Stimulated activated CD4-positive, alpha-beta T cell treated with anti-CD3 and anti-CD28 coated beads, Interleukin-15, amount 100 ng/mL, for 48 hours (primary cell): ENCODE data around the gene FANCD2OS.
A peak's percentile ranks its signal among the peaks of the same experiment; 100 is the strongest.
"Not testable (repeated sequence)": the region's sequence is repeated elsewhere in the genome, so short reads cannot be mapped to it uniquely, and the experiment has no call there.

Source experiments
- DNase-seq, 2 donors: peaks; one replicate each; pipeline ENCODE4 v3.0.0-alpha.2; 2020; ENCODE audit warnings: low read depth in 2 of 2

Gene FANCD2OS, protein sequence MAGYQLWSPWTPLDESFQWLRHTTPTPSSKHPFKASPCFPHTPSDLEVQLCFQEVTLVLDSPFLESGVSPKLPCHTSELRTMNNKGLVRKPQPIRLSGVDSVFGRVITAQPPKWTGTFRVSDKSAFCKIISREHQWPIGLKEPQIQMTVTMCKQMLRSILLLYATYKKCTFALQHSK

DNA sequence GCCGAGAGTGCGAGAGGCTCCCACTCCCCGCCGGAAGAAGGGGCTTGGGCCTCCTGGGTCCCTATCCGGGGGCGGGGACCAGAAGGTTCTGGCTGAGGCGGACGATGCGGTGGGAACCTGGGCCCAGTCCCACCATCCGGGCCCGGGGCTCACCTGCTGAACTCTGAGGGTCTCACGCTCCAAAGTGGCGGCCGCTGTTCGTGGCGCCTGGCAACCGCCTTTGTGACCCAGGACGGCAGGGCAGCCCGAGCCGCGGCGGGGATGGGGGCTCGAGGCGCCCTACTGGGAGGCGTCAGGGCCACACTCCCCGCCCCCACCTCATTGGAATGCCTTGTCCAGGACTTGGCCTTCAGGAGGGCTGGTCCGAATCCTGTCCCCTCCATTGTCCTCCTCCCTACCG, at the start of gene FANCD2OS:
Gene FANCD2OS, minus strand, starts transcription at position 165 of the 400 bp plus-strand sequence. CDS start 3,481 bp downstream, outside the sequence.
- DNase-seq: no peak

DNA sequence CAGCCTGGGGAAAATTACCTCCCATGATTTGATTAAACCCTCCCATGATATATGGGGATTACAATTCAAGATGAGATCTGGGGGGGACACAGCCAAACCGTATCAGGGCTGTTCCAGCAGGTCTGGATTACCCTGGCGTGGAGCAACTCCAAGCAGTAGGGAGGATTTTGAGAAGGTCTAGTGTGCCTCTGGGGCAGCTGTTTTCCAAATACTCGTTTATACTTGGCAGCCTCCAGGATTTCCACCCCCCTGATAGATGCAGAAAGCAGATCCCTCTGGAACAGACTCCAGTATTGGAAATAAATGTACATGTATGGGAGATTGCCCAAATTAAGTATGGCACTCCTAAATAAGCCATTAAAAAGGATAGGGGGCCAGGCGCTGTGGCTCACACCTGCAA, 49.0 kb upstream of the FANCD2OS start:
- DNase-seq: no peak

DNA sequence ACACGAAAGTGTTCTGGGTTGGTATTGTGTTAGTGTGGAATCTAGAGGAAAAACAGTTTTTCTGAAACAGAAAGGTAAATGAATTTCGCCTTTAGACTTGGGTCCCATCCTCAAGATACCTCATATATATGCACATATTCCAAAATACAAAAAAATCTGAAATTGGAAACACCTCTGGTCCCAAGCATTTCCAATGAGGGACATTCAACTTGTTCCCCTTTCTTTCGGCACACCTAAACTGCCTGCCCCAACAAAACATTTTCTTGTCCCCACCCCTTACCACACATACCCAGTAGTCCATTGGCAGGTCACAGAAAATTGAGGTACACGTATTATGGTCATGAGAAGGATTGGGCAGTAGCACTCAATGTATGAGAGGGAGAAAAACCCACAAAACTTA, 47.6 kb upstream of the FANCD2OS start:
- no peak for DNase-seq

DNA sequence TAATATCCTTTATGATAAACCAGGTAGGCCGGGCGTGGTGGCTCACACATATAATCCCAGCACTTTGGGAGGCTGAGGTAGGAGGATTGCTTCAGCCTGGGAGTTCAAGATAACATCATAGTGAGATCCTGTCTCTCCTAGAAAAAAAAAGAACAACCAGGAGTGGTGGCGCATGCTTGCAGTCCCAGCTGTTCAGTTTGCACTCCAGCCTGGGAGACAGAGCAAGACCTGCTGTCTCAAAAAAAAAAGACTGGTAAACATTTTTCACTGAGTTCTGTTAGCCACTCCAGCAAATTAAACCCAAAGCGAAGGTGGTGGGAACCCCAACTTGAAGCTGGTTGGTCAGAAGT, 47.0 kb upstream of the FANCD2OS start:
- DNase-seq: no peak

DNA sequence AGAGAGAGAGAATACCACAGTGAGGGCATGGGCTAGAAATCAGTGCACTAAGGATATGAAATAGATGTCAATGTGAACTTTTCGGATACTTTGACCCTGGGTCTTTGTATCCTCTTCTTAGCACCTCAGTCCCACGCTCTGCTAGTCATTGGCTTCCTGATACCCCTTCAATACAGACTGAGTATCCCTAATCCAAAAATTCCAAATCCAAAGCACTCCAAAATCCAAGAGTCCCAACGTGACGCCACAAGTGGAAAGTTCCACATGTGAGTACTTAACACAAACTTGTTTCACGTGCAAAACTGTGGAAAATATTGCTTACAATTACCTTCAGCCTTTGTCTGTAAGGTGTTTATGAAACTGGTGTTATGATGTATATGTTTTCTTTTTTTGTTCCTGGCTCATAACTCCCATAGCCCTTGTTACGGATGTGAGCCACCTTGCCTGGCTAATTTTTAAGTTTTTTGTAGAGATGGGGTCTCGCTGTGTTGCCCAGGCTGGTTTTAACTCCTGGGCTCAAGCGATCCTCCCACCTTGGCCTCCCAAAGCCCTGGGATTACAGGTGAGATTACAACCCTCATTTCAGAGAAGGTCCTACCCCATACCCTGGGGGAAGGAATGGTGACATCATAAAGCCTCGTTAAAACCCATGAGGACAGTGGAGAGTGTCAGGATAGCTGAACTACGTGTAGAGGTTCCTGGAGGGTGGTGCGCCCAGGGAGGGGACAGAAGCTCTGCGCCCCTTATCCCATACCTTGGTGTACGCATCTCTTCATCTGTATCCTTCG, 46.5 kb upstream of the FANCD2OS start:
- DNase-seq: no peak

DNA sequence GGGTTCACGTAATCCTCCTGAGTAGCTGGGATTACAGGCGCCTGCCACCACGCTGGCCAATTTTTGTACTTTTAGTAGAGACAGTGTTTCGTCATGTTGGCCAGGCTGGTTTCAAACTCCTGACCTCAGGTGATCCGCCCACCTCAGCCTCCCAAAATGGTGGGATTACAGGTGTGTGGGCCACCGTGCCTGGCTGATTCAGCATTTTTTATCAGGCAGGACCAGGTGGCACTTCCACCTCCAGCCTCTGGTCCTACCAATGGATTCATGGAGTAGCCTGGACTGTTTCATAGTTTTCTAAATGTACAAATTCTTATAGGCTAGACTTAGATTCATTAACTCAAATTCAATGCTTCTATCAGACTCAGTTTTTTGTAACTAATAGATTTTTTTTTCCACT, 42.9 kb upstream of the FANCD2OS start:
- DNase-seq: no peak

DNA sequence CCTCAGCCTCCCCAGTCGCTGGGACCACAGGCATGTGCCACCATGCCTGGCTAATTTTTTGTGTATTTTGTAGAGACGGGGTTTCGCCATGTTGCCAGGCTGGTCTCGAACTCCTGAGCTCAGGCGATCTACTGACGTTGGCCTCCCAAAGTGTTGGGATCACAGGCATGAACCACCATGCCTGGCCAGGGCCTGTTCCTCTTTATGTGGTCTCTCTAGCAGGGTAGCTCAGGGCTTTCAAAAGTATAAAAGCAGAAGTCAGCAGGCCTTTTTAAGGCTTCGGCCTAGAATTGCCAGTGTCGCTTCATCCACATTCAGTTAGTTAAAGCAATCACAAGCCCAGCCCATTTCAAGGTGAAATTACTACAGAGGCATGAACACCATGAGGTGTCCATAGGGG, 41.2 kb upstream of the FANCD2OS start:
- DNase-seq: no peak

DNA sequence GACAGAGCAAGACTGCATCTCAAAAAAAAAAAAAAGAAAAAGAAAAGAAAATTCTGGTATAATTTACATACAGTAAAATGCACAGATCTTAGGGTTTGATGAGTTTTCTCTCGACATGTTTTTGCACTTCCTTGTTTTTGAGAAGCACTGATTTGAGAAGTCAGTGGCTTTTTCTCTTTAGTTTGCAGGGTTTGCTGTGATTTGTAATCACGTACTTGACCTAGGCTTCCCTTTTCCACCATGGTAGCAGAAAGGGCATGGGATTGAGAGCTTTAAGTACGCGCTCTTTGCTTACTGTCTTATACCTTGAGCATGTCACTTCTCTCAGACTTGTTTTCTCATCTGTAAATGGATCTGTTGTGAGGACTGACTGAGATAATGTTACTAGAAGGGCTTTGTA, 37.6 kb upstream of the FANCD2OS start:
- DNase-seq: no peak

DNA sequence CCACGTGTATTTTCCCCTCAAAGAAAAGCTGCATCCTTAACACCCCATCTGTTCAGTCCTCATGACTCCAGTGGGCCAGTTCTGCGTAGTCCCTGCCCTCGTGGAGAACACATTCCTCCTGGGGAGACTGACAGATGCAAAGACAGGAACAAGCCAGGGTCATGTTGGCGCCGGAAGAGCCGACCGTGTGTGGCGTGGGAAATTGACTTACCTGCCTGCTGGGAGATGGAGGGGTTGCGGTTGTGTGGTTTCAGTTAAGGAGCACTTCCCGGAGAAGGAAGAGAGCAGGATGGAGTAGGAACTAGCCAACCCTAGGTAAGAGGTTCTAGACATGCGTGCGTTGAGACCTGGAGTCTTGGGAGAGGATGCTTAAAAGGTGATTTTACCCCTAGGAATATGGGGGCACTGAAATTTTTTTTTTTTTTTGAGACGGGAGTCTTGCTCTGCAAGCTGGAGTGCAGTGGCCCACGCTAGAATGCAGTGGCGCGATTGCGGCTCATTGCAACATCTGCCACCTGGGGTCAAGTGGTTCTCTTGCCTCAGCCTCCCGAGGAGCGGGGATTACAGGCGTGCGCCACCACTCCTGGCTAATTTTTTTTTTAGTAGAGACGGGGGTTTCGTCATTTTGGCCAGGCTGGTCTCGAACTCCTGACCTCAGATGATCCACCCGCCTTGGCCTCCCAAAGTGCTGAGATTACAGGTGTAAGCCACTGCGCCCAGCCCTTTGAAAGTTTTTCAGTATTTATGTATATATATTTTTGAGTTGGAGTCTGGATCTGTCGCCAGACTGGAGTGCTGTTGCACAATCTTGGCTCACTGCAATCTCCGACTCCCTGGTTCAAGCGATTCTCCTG, 34.9 kb upstream of the FANCD2OS start:
- no peak for DNase-seq

DNA sequence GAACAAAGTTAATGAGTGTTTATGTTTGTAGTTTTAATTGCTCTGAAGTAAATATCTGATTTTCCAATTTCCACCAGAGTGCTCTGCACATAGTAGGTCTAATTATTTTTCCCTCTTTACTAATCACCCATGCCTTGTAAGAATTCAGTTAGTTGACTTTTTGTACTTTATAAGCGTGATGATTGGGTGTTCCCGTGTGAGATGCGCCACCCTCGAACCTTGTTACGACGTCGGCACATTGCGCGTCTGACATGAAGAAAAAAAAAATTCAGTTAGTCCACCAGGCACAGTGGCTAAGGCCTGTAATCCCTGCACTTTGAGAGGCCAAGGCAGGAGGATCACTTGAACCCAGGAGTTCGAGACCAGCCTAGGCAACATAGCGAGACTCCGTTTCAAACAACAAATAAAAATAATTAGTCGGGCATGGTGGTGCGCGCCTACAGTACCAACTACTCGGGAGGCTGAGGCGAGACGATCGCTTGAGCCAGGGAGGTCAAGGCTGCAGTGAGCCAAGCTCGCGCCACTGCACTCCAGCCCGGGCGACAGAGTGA, 33.0 kb upstream of the FANCD2OS start:
- DNase-seq: no peak

DNA sequence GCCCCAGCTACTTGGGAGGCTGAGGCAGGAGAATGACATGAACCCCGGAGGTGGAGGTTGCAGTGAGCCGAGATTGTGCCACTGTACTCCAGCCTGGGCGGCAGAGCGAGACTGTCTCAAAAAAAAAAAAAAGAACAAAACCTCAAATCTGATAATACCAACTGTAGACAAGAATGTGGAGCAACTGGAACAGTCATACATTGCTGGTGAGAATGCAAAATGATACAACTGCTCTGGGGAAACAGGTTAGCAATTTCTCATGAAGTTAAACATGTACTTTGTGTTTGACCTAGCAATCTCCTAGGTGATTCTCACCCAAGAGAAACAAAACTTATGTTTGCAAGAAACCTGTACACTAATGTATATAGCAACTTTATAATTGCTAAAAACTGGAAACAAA, 29.1 kb upstream of the FANCD2OS start:
- DNase-seq: no peak

DNA sequence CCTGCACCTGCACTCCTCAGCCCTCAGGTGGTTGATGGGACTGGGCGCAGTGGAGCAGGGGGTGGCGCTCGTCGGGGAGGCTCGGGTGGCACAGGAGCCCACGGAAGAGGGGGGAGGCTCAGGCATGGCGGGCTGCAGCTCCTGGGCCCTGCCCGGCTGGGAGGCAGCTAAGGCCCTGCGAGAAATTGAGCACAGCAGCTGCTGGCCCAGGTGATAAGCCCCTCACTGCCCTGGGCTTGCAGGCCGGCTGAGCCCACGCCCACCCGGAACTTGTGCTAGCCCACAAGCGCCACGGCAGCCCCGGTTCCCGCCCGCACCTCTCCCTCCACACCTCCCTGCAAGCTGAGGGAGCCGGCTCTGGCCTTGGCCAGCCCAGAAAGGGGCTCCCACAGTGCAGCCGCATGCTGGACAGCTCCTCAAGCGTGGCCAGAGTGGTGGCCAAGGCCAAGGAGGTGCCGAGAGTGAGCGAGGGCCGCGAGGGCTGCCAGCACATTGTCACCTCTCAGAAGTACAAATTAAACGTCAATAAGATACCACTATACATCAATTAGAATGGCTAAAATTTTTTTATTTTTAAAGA, 28.5 kb upstream of the FANCD2OS start:
- no peak for DNase-seq

DNA sequence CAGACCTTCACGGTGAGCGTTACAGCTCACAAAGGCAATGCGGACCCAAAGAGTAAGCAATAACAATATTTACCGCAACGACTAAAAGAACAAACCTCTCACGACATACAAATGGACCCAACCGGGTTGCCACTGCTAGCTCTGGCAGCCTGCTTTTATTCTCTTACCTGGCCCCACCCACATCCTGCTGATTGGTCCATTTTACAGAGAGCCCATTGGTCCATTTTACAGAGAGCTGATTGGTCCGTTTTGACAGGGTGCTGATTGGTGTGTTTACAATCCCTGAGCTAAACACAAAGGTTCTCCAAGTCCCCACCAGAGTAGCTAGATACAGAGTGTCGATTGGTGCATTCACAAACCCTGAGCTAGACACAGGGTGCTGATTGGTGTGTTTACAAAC, 27.8 kb upstream of the FANCD2OS start:
- DNase-seq: not testable (repeated sequence)

DNA sequence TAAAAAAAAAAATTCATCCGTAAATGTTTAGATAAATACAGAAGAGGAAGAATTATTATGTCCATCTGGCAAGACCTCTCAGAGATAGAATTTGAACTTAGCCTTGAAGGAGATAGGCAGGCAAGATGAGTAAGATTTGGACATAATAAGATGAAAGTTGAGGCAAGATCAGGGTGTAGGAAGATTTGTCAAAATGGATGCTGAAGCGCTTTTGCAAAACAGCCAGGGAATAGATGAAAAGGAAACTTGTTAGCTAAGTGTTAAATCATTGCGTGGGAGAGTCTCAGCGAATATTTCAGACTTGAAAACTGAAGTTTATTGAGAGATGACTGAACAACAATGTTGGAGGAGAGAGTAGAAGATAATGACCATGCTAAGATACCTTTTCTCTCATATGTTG, 14.7 kb upstream of the FANCD2OS start:
- no peak for DNase-seq

DNA sequence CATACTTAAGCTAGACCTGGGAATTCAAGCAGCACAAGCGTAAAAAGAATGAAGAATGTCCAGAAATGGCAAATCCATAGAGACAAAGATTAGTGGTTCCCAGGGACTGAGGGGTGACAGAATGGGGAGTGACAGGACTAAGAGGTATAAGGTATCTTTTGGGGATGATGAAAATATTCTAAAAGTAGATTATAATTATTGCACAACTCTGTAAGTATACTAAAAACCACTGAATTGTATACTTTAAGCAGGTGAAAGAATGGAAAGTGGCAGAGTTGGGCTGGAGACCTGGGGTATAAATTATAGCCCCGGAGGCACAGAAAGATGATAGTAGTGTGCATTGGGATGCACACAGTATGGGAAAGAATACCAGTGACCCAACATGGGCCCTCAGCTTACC, 13.0 kb upstream of the FANCD2OS start:
- DNase-seq: no peak

DNA sequence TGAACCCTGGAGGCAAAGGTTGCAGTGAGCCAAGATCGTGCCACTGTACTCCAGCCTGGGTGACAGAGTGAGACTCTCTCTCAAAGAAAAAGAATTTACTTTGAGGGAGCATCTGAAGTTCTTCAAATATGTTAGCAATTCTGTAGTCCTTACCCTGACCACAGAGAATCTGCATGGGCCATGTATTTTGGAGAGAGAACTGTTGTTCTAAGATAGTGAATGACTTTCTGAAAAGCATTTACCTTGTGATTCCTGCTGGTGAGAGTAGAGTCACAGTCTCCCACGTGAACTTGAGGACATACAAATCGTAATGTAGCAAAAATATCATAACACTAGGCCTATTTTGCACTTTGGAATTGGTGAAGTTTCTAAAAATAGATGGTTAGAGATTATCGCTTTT, 11.3 kb upstream of the FANCD2OS start:
- DNase-seq: no peak

DNA sequence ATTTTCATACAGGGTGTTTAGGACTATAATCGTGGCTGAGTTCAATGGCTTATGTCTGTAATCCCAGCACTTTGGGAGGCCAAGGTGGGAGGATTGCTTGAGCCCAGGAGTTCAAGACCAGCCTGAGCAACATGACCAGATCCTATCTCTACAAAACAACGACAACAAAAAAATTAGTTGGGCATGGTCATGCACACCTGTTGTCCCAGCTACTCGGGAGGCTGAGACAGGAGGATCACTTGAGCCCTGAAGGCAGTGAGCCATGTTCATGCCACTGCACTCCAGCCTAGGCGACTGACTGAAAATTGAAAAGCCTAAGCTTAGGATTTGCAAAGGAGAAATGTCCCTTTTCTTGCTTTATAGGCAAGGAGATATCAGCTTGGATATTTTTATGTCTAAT, 8.9 kb upstream of the FANCD2OS start:
- no peak for DNase-seq

DNA sequence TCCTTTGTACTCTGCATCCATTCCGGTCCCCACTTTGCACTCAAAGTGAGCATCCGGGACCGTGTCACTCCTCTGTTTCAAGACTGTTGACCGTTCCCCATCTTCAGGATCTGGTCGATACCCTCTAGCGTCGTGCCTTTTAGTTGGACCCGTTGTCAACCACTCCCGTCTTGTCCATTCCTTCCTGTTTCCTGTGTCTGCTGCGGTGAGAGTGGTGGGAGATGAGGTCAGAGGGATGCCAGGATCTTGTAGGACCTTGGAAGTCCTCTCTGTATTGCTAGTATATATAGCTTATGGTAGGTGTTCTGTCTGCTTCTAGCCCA, 8.0 kb upstream of the FANCD2OS start:
- no peak for DNase-seq

DNA sequence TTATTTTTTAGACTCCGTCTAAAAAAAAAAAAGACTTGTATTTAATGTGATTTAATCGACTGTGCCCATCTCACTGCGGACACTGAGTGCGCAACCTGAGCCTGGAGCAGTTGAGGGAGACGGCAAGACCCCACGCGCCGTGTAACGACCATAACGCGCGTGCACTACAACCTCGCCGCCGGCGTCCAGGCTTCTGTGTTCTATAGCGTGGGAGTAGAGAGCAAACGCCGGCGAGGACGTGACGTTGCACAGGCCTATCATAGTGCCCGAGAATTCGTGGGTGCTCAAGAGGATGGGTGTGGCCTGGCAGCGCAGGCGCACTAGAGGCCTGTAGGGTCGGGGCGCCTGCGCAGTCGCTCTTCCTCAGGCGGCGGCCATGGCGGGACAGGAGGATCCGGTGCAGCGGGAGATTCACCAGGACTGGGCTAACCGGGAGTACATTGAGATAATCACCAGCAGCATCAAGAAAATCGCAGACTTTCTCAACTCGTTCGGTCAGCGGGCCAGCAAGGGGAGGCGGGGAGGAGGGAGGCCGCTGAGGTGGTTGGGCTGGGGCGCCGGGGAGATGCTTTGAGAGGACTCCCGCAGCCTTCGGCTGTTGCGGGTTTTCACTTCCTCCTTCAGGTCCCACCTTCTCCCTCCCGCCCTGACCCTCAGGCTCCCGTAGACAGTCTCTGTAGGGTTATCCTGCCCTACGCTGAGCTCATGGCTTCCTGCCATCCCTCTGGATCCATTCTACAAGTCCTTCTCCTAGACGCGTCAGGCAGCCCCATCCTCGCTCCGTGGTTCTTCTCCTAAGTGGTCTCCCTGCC, 7.5 kb upstream of the FANCD2OS start, which contains the start of gene BRK1:
Gene BRK1, plus strand, starts transcription at position 350 of the 812 bp plus-strand sequence. Its CDS starts 27 bp downstream, at position 377.
- DNase-seq: peak; percentile 93 to 94

DNA sequence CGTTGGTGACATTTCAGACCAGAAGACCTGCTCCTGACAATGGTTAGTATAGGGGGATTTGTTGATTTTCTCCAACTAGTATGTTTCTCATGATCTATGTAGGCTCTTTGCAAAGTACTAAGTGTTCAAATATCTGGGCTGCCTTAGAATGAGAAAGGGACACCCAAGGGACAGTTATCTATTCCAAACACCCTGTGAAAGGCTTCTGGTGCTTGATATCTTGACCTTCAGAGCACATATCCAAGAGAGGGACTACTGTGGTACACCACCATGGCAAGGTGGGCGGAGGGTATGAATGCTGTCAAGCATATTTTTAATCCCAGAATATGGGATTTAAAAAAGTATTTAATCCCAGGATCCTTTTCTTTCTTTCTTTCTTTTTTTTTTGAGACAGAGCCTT, 1.1 kb downstream of the FANCD2OS start:
- no peak for DNase-seq

DNA sequence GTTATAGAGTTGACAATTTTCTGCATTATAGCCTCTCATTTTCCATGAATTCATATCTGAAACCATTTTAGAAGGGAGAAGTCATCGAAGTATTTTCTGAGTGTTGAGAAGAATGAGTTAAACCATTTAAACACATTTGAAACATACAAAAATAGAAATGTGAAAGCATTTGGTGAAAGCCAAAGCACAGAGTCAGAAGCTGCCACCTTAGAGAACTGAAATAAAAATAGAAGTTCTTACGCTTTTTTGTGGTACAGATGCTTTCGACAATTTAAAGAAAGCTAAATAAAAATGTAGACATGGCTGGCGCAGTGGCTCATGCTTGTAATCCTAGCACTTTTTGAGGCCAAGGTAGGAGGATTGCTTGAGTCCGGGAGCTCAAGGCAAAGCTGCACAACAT, 9.0 kb downstream of the FANCD2OS start:
- DNase-seq: no peak
